Measurements from ENCODE around the gene YPEL1.

DNA sequence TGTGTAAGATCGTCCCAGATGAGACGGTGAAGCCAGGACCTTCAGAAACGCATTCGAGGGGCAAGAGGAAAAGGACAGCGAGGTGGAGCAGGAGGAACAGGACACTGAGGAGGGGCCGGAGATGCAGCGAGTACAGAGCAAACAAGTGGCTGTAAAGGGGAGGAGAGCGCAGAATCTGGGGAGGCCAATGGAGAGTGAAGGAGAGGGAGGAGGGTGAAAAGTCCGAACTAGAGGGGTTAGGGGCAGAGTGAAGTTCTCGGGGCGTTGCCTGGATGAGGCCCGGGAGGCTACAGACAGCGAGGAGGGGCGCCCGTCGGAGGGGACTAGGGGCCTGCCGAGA lies 78.6 kb downstream of the YPEL1 start:
- TF ChIP-seq POLR2AphosphoS5 (IDR thresholded peaks at IDR 0.05; ENCODE audit: low read depth, low read length) (peak; percentile 53; the same call in 1 of the 2 replicates), GABPA (IDR thresholded peaks at IDR 0.05; ENCODE audit: borderline replicate concordance, insufficient read depth, low read length) (no peak), POLR2A (IDR thresholded peaks at IDR 0.05; ENCODE audit: control extremely low read depth in 1 of 2, low read depth in 2 of 2, low read length in 2 of 2) (no peak), HDAC6 (IDR thresholded peaks at IDR 0.05; ENCODE audit: low read depth, low read length) (no peak), RNF2 (IDR thresholded peaks at IDR 0.05; ENCODE audit: borderline replicate concordance, low read depth, low read length, missing control alignments, poor library complexity, severe bottlenecking) (no peak)
- TF ChIP-seq, protein P1, sequence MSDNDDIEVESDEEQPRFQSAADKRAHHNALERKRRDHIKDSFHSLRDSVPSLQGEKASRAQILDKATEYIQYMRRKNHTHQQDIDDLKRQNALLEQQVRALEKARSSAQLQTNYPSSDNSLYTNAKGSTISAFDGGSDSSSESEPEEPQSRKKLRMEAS (IDR thresholded peaks at IDR 0.05): no peak
- TF ChIP-seq, protein P2, sequence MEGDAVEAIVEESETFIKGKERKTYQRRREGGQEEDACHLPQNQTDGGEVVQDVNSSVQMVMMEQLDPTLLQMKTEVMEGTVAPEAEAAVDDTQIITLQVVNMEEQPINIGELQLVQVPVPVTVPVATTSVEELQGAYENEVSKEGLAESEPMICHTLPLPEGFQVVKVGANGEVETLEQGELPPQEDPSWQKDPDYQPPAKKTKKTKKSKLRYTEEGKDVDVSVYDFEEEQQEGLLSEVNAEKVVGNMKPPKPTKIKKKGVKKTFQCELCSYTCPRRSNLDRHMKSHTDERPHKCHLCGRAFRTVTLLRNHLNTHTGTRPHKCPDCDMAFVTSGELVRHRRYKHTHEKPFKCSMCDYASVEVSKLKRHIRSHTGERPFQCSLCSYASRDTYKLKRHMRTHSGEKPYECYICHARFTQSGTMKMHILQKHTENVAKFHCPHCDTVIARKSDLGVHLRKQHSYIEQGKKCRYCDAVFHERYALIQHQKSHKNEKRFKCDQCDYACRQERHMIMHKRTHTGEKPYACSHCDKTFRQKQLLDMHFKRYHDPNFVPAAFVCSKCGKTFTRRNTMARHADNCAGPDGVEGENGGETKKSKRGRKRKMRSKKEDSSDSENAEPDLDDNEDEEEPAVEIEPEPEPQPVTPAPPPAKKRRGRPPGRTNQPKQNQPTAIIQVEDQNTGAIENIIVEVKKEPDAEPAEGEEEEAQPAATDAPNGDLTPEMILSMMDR (IDR thresholded peaks at IDR 0.05; ENCODE audit: control extremely low read depth in 1 of 3, insufficient read depth in 1 of 3, low read depth in 1 of 3, low read length in 3 of 3): no peak
- TF ChIP-seq, protein P3, sequence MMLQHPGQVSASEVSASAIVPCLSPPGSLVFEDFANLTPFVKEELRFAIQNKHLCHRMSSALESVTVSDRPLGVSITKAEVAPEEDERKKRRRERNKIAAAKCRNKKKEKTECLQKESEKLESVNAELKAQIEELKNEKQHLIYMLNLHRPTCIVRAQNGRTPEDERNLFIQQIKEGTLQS (IDR thresholded peaks at IDR 0.05; ENCODE audit: insufficient read depth, low read depth, low read length): no peak

Data from H1 (cell line).